Fibroblast of lung (primary cell): ENCODE results near the gene RNGTT. TPM values are rescaled to one million over a fixed set of nuclear protein-coding genes. Genes with fewer than 3 reads are reported as not detected.

ENCODE experiments used
- DNase-seq, 2 donors: peaks; one replicate each; pipeline versions ENCODE4 v3.0.0 to v3.0.0-alpha.2; 2010; ENCODE audit warnings: low read depth in 2 of 2
- H2AFZ ChIP-seq: 2 replicates; pipeline ENCODE4 v1.5.1; 2012; ENCODE audit warnings: low read length, control low read depth, inconsistent platforms
- H3K27ac ChIP-seq: 2 replicates; pipeline ENCODE4 v1.5.1; 2011; ENCODE audit warnings: low read length, control low read depth; ENCODE audit not compliant: insufficient read depth
- H3K27me3 ChIP-seq: 2 replicates; pipeline ENCODE4 v1.5.1; 2011; ENCODE audit warnings: mild to moderate bottlenecking, low read length; ENCODE audit not compliant: control insufficient read depth, insufficient read depth
- H3K36me3 ChIP-seq: 2 replicates; pipeline ENCODE4 v1.5.1; 2011; ENCODE audit warnings: low read length; ENCODE audit not compliant: control insufficient read depth, insufficient read depth
- H3K4me1 ChIP-seq: 2 replicates; pipeline ENCODE4 v1.5.1; 2011; ENCODE audit warnings: low read length; ENCODE audit not compliant: control insufficient read depth, insufficient read depth; ENCODE audit errors: extremely low read depth
- H3K4me2 ChIP-seq: 2 replicates; pipeline ENCODE4 v1.5.1; 2011; ENCODE audit warnings: low read length, control low read depth; ENCODE audit not compliant: insufficient read depth; ENCODE audit errors: extremely low read depth
- H3K4me3 ChIP-seq, 4 experiments: fragments of 200-600 bp in 1 of 4; sonication (generic) in 1 of 4; replicated peaks in 1 of 4; 2 replicates each; pipeline ENCODE4 v1.5.1; 2011 to 2016; ENCODE audit warnings: low read length in 4 of 4, low read depth in 3 of 4, mild to moderate bottlenecking in 3 of 4, control low read depth in 2 of 4, inconsistent platforms in 1 of 4, mixed read lengths in 1 of 4; ENCODE audit not compliant: insufficient read depth in 1 of 4; ENCODE audit errors: control extremely low read depth in 1 of 4
- H3K79me2 ChIP-seq: 2 replicates; pipeline ENCODE4 v1.5.1; 2012; ENCODE audit warnings: mild to moderate bottlenecking, low read length, inconsistent platforms; ENCODE audit not compliant: control insufficient read depth, insufficient read depth
- H3K9ac ChIP-seq: 2 replicates; pipeline ENCODE4 v1.5.1; 2011; ENCODE audit warnings: mild to moderate bottlenecking, low read length, control low read depth; ENCODE audit not compliant: insufficient read depth
- H3K9me3 ChIP-seq: 2 replicates; pipeline ENCODE4 v1.5.1; 2012; ENCODE audit warnings: low read depth, low read length; ENCODE audit not compliant: control insufficient read depth, insufficient read depth
- H4K20me1 ChIP-seq: 2 replicates; pipeline ENCODE4 v1.5.1; 2011; ENCODE audit warnings: low read length; ENCODE audit not compliant: control insufficient read depth, insufficient read depth; ENCODE audit errors: extremely low read depth
- CTCF ChIP-seq, 2 donors: IDR thresholded peaks in 1 of 2; conservative IDR thresholded peaks in 1 of 2; 1 replicate in 1 of 2; 2 replicates in 1 of 2; pipeline ENCODE4 v1.5.1; 2011 to 2012; ENCODE audit warnings: low read length in 2 of 2, control low read depth in 1 of 2, inconsistent platforms in 1 of 2, low read depth in 1 of 2, mild to moderate bottlenecking in 1 of 2
- EZH2 ChIP-seq: IDR thresholded peaks from 2 replicates; pipeline ENCODE4 v1.5.1; 2012; ENCODE audit warnings: low read length, control low read depth, mild to moderate bottlenecking; ENCODE audit errors: missing control alignments
- polyA plus RNA-seq, 2 donors: library from polyadenylated mRNA; depleted of rRNA in 1 of 2; stranded (reverse) in 1 of 2; unstranded in 1 of 2; fragments of >200 nt; gene quantifications; 2 replicates each; pipeline ENCODE4 v1.2.1, GENCODE V29; 2011 to 2012; ENCODE audit warnings: missing spikeins in 1 of 2
- total RNA-seq: library from RNA; depleted of rRNA; stranded (reverse); fragments of >200 nt; gene quantifications from 2 replicates; pipeline ENCODE4 v1.2.1, GENCODE V29; 2014

The RNGTT gene
- total and polyA plus RNA-seq, 2 donors (not counting 1 experiment from before 2014, with no cell fraction given): 10.7 to 12.7 TPM

- Histone ChIP-seq H3K4me3 (no peak overlapping the region), H3K4me2 (no peak overlapping the region), H3K9me3 (no peaks in the 10 kb centered on the region), H2AFZ (no peak overlapping the region), H3K27ac (no peak overlapping the region), H3K27me3 (no peaks in the 10 kb centered on the region), H3K9ac (no peak overlapping the region), H3K79me2 (no peaks in the 10 kb centered on the region), H3K36me3 (no peaks in the 10 kb centered on the region), H4K20me1 (no peaks in the 10 kb centered on the region), H3K4me1 (no peaks in the 10 kb centered on the region)
- no peak for DNase-seq
- no peak for TF ChIP-seq CTCF (conservative IDR thresholded peaks at IDR 0.05 in 1 of 2, IDR thresholded peaks at IDR 0.05 in 1 of 2; ENCODE audit: low read depth in 1 of 2, low read length in 2 of 2)
- TF ChIP-seq EZH2: no peak
These were observed 312.4 kb downstream of the RNGTT start for GRCh38 chr6:88650979-88651378.

GRCh38 chr6:88650029-88650619 lies 313.3 kb downstream of the RNGTT start:
- no peaks in the 10 kb centered on the region for H3K79me2 ChIP-seq
- TF ChIP-seq EZH2 (no peak), CTCF (conservative IDR thresholded peaks at IDR 0.05 in 1 of 2, IDR thresholded peaks at IDR 0.05 in 1 of 2; ENCODE audit: low read depth in 1 of 2, low read length in 2 of 2) (no peak)
- no peaks in the 10 kb centered on the region for H3K4me1 ChIP-seq
- H2AFZ ChIP-seq: no peak overlapping the region
- no peaks in the 10 kb centered on the region for H3K36me3 ChIP-seq
- H3K9me3 ChIP-seq: no peaks in the 10 kb centered on the region
- H4K20me1 ChIP-seq: no peaks in the 10 kb centered on the region
- no peak overlapping the region for H3K9ac ChIP-seq
- no peak overlapping the region for H3K4me2 ChIP-seq
- no peaks in the 10 kb centered on the region for H3K27me3 ChIP-seq
- no peak overlapping the region for H3K27ac ChIP-seq
- peak; percentile 88 for DNase-seq
- no peak overlapping the region for H3K4me3 ChIP-seq

GRCh38 chr6:88641178-88641903 lies 322.1 kb downstream of the RNGTT start:
- DNase-seq: peak; percentile 31 to 45
- Histone ChIP-seq H3K36me3 (no peaks in the 10 kb centered on the region), H3K27ac (no peak overlapping the region), H2AFZ (no peak overlapping the region), H3K9ac (no peak overlapping the region), H3K79me2 (no peaks in the 10 kb centered on the region), H3K4me1 (no peaks in the 10 kb centered on the region), H3K9me3 (no peaks in the 10 kb centered on the region), H3K27me3 (no peaks in the 10 kb centered on the region), H4K20me1 (no peaks in the 10 kb centered on the region), H3K4me3 (no peak overlapping the region), H3K4me2 (no peak overlapping the region)
- no peak for TF ChIP-seq CTCF (conservative IDR thresholded peaks at IDR 0.05 in 1 of 2, IDR thresholded peaks at IDR 0.05 in 1 of 2; ENCODE audit: low read depth in 1 of 2, low read length in 2 of 2)
- TF ChIP-seq EZH2: no peak
